Vagina (tissue), 2 donors: ENCODE measurements around the gene CFAP20.

Experiments used
- POLR2A ChIP-seq, 2 donors: fragments of 450-650 bp; IDR thresholded peaks; one replicate each; pipeline ENCODE4 v1.6.1; 2017; ENCODE audit warnings: antibody characterized with exemption in 2 of 2, mild to moderate bottlenecking in 2 of 2, moderate library complexity in 2 of 2
- TF ChIP-seq, protein P1 (sequence below), 3 experiments: fragments of 450-650 bp in 2 of 3; fragments of 200-600 bp in 1 of 3; sonication (generic) in 1 of 3; IDR thresholded peaks; one replicate each; pipeline ENCODE4 v1.5.1; 2017 to 2019; ENCODE audit warnings: antibody characterized with exemption in 3 of 3, mild to moderate bottlenecking in 2 of 3, moderate library complexity in 2 of 3

DNA sequence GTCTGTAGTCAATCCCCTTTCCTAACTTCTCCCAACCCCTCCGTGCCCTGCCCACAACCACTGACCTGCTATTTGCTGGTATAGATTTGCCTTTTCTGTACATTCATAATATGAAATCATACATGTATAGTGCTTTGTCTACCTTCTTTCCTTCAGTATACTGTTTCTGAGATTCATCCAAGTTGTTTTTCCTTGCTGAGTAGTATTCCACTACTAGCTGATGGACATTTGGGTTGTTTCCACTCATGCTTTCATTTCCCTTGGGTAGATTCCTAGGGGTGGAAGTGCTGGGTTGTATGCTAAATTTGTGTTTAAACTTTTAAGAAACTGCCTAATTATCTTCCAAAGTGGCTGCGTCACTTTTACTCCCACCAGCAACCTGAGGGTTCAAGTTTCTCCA, 41.0 kb upstream of the CFAP20 start:
- TF ChIP-seq, protein P1, sequence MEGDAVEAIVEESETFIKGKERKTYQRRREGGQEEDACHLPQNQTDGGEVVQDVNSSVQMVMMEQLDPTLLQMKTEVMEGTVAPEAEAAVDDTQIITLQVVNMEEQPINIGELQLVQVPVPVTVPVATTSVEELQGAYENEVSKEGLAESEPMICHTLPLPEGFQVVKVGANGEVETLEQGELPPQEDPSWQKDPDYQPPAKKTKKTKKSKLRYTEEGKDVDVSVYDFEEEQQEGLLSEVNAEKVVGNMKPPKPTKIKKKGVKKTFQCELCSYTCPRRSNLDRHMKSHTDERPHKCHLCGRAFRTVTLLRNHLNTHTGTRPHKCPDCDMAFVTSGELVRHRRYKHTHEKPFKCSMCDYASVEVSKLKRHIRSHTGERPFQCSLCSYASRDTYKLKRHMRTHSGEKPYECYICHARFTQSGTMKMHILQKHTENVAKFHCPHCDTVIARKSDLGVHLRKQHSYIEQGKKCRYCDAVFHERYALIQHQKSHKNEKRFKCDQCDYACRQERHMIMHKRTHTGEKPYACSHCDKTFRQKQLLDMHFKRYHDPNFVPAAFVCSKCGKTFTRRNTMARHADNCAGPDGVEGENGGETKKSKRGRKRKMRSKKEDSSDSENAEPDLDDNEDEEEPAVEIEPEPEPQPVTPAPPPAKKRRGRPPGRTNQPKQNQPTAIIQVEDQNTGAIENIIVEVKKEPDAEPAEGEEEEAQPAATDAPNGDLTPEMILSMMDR (IDR thresholded peaks at IDR 0.05) = no peak
- no peak for TF ChIP-seq POLR2A (IDR thresholded peaks at IDR 0.05)
